Stomach (tissue), 9 donors: ENCODE results near the gene AGPS. TPM values are rescaled to one million over a fixed set of nuclear protein-coding genes. Genes with fewer than 3 reads are reported as not detected.
A peak's percentile ranks its signal among the peaks of the same experiment; 100 is the strongest.
"Not testable (repeated sequence)": the region's sequence is repeated elsewhere in the genome, so short reads cannot be mapped to it uniquely, and the experiment has no call there.

ENCODE experiments used
- DNase-seq, 2 donors: peaks; one replicate each; pipeline versions ENCODE4 v3.0.0 to v3.0.0-alpha.2; 2013 to 2019
- H3K27ac ChIP-seq, 5 donors: fragments of 200-600 bp in 4 of 5; sonication (generic) in 4 of 5; one replicate each; pipeline ENCODE4 v1.5.1; 2013 to 2019; ENCODE audit warnings: mild to moderate bottlenecking in 1 of 5, moderate library complexity in 1 of 5
- H3K27me3 ChIP-seq, 3 donors: fragments of 200-600 bp; sonication (generic); one replicate each; pipeline ENCODE4 v1.5.1; 2017 to 2019; ENCODE audit warnings: mixed run types in 1 of 3
- H3K36me3 ChIP-seq, 4 donors: fragments of 200-600 bp; sonication (generic); 1 replicate in 3 of 4; 2 replicates in 1 of 4; pipeline ENCODE4 v1.5.1; 2016 to 2019
- H3K4me1 ChIP-seq, 4 donors: fragments of 200-600 bp; sonication (generic); one replicate each; pipeline ENCODE4 v1.5.1; 2016 to 2019
- H3K4me3 ChIP-seq, 4 donors: fragments of 200-600 bp; sonication (generic) in 3 of 4; one replicate each; pipeline ENCODE4 v1.5.1; 2016 to 2019; ENCODE audit warnings: mild to moderate bottlenecking in 1 of 4
- H3K9me3 ChIP-seq, 4 donors: fragments of 200-600 bp; sonication (generic); one replicate each; pipeline ENCODE4 v1.5.1; 2016 to 2019
- EP300 ChIP-seq: sonication (generic); formaldehyde crosslinking; IDR thresholded peaks from one replicate; pipeline ENCODE4 v1.6.1; 2017; ENCODE audit warnings: antibody characterized with exemption
- POLR2A ChIP-seq, 4 donors: fragments of 450-650 bp; IDR thresholded peaks; one replicate each; pipeline ENCODE4 v1.6.1; 2016; ENCODE audit warnings: antibody characterized with exemption in 4 of 4, control low read depth in 2 of 4, mild to moderate bottlenecking in 1 of 4, moderate library complexity in 1 of 4
- POLR2AphosphoS5 ChIP-seq, 3 donors: sonication (generic); formaldehyde crosslinking; IDR thresholded peaks; one replicate each; pipeline ENCODE4 v1.6.1; 2016; ENCODE audit warnings: antibody characterized with exemption in 3 of 3
- WGBS, 5 donors: extraction: QIAGEN DNeasy Blood & Tissue Kit in 3 of 5; methylation state at CpG; one replicate each; pipeline versions ENCODE4 v1.1.5 to v1.1.7; 2013 to 2018; 5-methylcytosine and 5-hydroxymethylcytosine counted together
- intact Hi-C: fragments of 100-400 bp; cut with DNase I; formaldehyde crosslinking; loops from one replicate; pipeline ENCODE4 v1.15.1; 2023; ENCODE audit warnings: low total_unique reads
- polyA plus RNA-seq, 3 donors: library from polyadenylated mRNA; stranded (reverse); fragments of 200-250 nt; gene quantifications; one replicate each; pipeline ENCODE4 v1.2.3, GENCODE V29; 2013
- total RNA-seq, 5 donors: library from RNA; depleted of rRNA; stranded (reverse); fragments of >200 nt; gene quantifications; one replicate each; pipeline versions ENCODE4 v1.1.0 to v1.2.3, GENCODE V29; 2014 to 2016
- TF ChIP-seq, protein P1 (sequence below), 7 experiments: fragments of 450-650 bp in 4 of 7; fragments of 200-600 bp in 3 of 7; sonication (generic) in 3 of 7; IDR thresholded peaks; one replicate each; pipeline ENCODE4 v1.5.1; 2016 to 2019; ENCODE audit warnings: antibody characterized with exemption in 7 of 7, control low read depth in 2 of 7, mild to moderate bottlenecking in 1 of 7
- donor health status: healthy with polysubstance abuse.
- donor health status: Bipolar disorder and iron deficiency.
- donor health status: healthy.

The AGPS gene
- total and polyA plus RNA-seq, 8 donors, result 4.2 to 163 (median 26.4) TPM

GRCh38 chr2:177429688-177430325 is 37.2 kb downstream of the AGPS start:
- no peak for DNase-seq
- Histone ChIP-seq H3K27me3 (no peaks in the 10 kb centered on the region), H3K9me3 (peaks cover 6 to 45% (median 32%) of the 10 kb centered on the region in 4 donors), H3K4me3 (no peak overlapping the region), H3K27ac (no peak overlapping the region), H3K36me3 (peaks cover 0 to 49% (median 13%) of the 10 kb centered on the region in 4 donors), H3K4me1 (no peaks in the 10 kb centered on the region)
- TF ChIP-seq, protein P1, sequence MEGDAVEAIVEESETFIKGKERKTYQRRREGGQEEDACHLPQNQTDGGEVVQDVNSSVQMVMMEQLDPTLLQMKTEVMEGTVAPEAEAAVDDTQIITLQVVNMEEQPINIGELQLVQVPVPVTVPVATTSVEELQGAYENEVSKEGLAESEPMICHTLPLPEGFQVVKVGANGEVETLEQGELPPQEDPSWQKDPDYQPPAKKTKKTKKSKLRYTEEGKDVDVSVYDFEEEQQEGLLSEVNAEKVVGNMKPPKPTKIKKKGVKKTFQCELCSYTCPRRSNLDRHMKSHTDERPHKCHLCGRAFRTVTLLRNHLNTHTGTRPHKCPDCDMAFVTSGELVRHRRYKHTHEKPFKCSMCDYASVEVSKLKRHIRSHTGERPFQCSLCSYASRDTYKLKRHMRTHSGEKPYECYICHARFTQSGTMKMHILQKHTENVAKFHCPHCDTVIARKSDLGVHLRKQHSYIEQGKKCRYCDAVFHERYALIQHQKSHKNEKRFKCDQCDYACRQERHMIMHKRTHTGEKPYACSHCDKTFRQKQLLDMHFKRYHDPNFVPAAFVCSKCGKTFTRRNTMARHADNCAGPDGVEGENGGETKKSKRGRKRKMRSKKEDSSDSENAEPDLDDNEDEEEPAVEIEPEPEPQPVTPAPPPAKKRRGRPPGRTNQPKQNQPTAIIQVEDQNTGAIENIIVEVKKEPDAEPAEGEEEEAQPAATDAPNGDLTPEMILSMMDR (IDR thresholded peaks at IDR 0.05), result no peak
- TF ChIP-seq POLR2AphosphoS5 (IDR thresholded peaks at IDR 0.05) (no peak), EP300 (no peak), POLR2A (IDR thresholded peaks at IDR 0.05) (no peak)
- intact Hi-C loops, result loop anchor here (10.0 kb wide), 1 partner anchor 275 kb away; no protein-coding TSS in a partner anchor
- 71 to 100% (median 93%) methylated on average over 1 to 2 of the region's 2 CpGs for WGBS, 5 donors

DNA sequence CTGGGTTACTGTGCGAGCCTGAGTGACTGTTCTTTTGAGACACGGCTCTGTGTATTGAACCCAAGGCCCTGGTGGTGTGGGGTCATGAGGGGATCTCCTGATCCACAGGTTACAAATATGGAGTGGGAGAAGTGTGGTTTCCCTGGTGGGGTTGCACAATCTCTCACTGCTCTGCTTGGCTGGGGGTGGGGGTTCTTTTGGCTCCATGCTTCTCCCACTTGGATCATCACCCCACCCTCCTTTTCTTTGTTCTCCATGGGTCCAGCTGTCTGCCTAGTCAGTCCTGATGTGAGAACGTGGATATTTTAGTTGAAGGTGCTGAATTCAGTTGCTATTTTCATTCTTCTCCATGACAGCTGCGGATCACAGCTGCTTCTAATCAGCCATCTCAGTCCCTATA is 37.8 kb downstream of the AGPS start:
- TF ChIP-seq POLR2AphosphoS5 (IDR thresholded peaks at IDR 0.05), result no peak
- TF ChIP-seq EP300, result no peak
- TF ChIP-seq POLR2A (IDR thresholded peaks at IDR 0.05), result no peak
- TF ChIP-seq, protein P1 (IDR thresholded peaks at IDR 0.05), result no peak
- no peaks in the 10 kb centered on the region for H3K4me1 ChIP-seq
- no peaks in the 10 kb centered on the region for H3K27me3 ChIP-seq
- H3K9me3 ChIP-seq, result peaks cover 6 to 45% (median 32%) of the 10 kb centered on the region in 4 donors
- peaks cover 0 to 49% (median 13%) of the 10 kb centered on the region in 4 donors for H3K36me3 ChIP-seq
- no peak overlapping the region for H3K27ac ChIP-seq
- intact Hi-C loops, result no loop called here
- no peak for DNase-seq
- WGBS, 5 donors, result 64 to 83% (median 74%) methylated on average over 3 to 4 of the region's 4 CpGs
- no peak overlapping the region for H3K4me3 ChIP-seq

GRCh38 chr2:177431111-177431725 is 38.6 kb downstream of the AGPS start:
- peaks cover 0 to 49% (median 14%) of the 10 kb centered on the region in 4 donors for H3K36me3 ChIP-seq
- H3K27me3 ChIP-seq, H3K27ac ChIP-seq, intact Hi-C loops, H3K4me1 ChIP-seq, H3K4me3 ChIP-seq, DNase-seq: not testable (repeated sequence)
- 91 to 97% (median 95%) methylated on average over 12 of the region's 12 CpGs for WGBS, 5 donors
- H3K9me3 ChIP-seq, result peaks cover 6 to 45% (median 32%) of the 10 kb centered on the region in 4 donors

GRCh38 chr2:177432703-177433102 is 40.1 kb downstream of the AGPS start:
- H3K27ac ChIP-seq, result no peak overlapping the region
- no peak for TF ChIP-seq POLR2A (IDR thresholded peaks at IDR 0.05)
- no peak for TF ChIP-seq EP300
- no peak for TF ChIP-seq POLR2AphosphoS5 (IDR thresholded peaks at IDR 0.05)
- TF ChIP-seq, protein P1 (IDR thresholded peaks at IDR 0.05), result no peak
- H3K27me3 ChIP-seq, result no peaks in the 10 kb centered on the region
- intact Hi-C loops, result no loop called here
- 44 to 96% (median 82%) methylated on average over 1 of the region's 1 CpG for WGBS, 5 donors
- no peak overlapping the region for H3K4me3 ChIP-seq
- peaks cover 0 to 49% (median 21%) of the 10 kb centered on the region in 4 donors for H3K36me3 ChIP-seq
- H3K4me1 ChIP-seq, result no peaks in the 10 kb centered on the region
- no peak for DNase-seq
- H3K9me3 ChIP-seq, result peaks cover 6 to 40% (median 32%) of the 10 kb centered on the region in 4 donors

DNA sequence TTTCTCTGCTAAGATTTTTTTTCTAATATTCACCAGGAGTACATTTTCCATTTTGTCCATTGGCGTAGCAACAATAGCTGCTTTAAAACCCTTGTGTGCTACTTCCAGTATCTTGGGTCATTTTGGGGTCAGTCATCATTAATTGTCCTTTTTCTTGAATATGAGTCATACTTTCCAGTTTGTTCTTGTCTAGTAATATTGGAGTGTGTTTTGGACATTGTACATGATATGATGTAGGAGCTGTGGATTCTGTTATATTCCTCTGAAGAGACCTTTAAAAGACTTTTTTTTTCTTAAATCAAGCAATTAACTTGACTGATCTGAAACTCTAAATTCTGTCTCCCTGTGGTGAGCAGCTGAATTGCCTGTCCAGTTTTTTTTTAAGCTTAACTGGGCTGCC is 40.8 kb downstream of the AGPS start:
- H3K4me3 ChIP-seq, result no peak overlapping the region
- H3K4me1 ChIP-seq, result no peaks in the 10 kb centered on the region
- peaks cover 0 to 44% (median 22%) of the 10 kb centered on the region in 4 donors for H3K36me3 ChIP-seq
- H3K9me3 ChIP-seq, result peaks cover 6 to 40% (median 32%) of the 10 kb centered on the region in 4 donors
- intact Hi-C loops, result no loop called here
- WGBS, 5 donors, result 94 to 100% (median 99%) methylated on average over 1 of the region's 1 CpG
- DNase-seq, result peak in 1 of 2 donors; percentile 4
- H3K27ac ChIP-seq, result no peak overlapping the region
- H3K27me3 ChIP-seq, result no peaks in the 10 kb centered on the region
- TF ChIP-seq, protein P1 (IDR thresholded peaks at IDR 0.05), result no peak
- TF ChIP-seq POLR2A (IDR thresholded peaks at IDR 0.05), result no peak
- TF ChIP-seq POLR2AphosphoS5 (IDR thresholded peaks at IDR 0.05), result no peak
- no peak for TF ChIP-seq EP300
